HepG2 (cell line): Measurements from ENCODE around the gene TMEM14B. TPM values are rescaled to one million over a fixed set of nuclear protein-coding genes. Genes with fewer than 3 reads are reported as not detected.

Source experiments
- CEBPZ ChIP-seq: IDR thresholded peaks from 2 replicates; pipeline ENCODE4 v1.6.1; 2012; ENCODE audit warnings: low read length, improper control_type of control experiment
- DNMT1 ChIP-seq: sonication (generic); formaldehyde crosslinking; IDR thresholded peaks from 2 replicates; pipeline ENCODE4 v1.5.1; 2020; ENCODE audit warnings: mild to moderate bottlenecking, missing genetic modification reagents
- EHMT2 ChIP-seq: fragments of 200-600 bp; sonication (generic); IDR thresholded peaks from 2 replicates; pipeline ENCODE4 v1.7.0; 2017; ENCODE audit warnings: antibody characterized with exemption, low read depth, low read length, borderline replicate concordance
- ELF3 ChIP-seq: IDR thresholded peaks from 2 replicates; pipeline ENCODE4 v1.6.1; 2016; ENCODE audit warnings: missing genetic modification reagents, missing compliant biosample characterization
- FOXA3 ChIP-seq: IDR thresholded peaks from 2 replicates; pipeline ENCODE4 v1.6.1; 2016; ENCODE audit warnings: missing genetic modification reagents, missing compliant biosample characterization
- GTF2F1 ChIP-seq: fragments of 150-350 bp; IDR thresholded peaks from 2 replicates; pipeline ENCODE4 v1.6.1; 2014; ENCODE audit warnings: low read length
- HDAC1 ChIP-seq: sonication (generic); formaldehyde crosslinking; IDR thresholded peaks from 2 replicates; pipeline ENCODE4 v1.5.1; 2020; ENCODE audit warnings: mild to moderate bottlenecking, missing genetic modification reagents
- KIAA2018 ChIP-seq: sonication (generic); formaldehyde crosslinking; IDR thresholded peaks from 2 replicates; pipeline ENCODE4 v1.5.0; 2020; ENCODE audit warnings: mild to moderate bottlenecking, missing genetic modification reagents, borderline replicate concordance
- KLF11 ChIP-seq: IDR thresholded peaks from 2 replicates; pipeline ENCODE4 v1.6.1; 2016; ENCODE audit warnings: missing compliant biosample characterization
- MYPOP ChIP-seq: sonication (generic); formaldehyde crosslinking; IDR thresholded peaks from 2 replicates; pipeline ENCODE4 v1.8.1; 2023; ENCODE audit warnings: mild to moderate bottlenecking, moderate library complexity, missing genetic modification reagents
- RFXANK ChIP-seq: IDR thresholded peaks from 2 replicates; pipeline ENCODE4 v1.6.1; 2016
- SSRP1 ChIP-seq: IDR thresholded peaks from 2 replicates; pipeline ENCODE4 v1.6.1; 2016; ENCODE audit warnings: control low read depth
- ZNF138 ChIP-seq: sonication (generic); formaldehyde crosslinking; IDR thresholded peaks from 2 replicates; pipeline ENCODE4 v1.5.0; 2020; ENCODE audit warnings: mild to moderate bottlenecking, low read depth, missing genetic modification reagents
- ZNF3 ChIP-seq: IDR thresholded peaks from 2 replicates; pipeline ENCODE4 v1.7.0; 2017; ENCODE audit warnings: inconsistent platforms
- ZNF784 ChIP-seq: sonication (generic); formaldehyde crosslinking; IDR thresholded peaks from 2 replicates; pipeline ENCODE4 v1.5.1; 2020; ENCODE audit warnings: missing genetic modification reagents, mild to moderate bottlenecking, borderline replicate concordance
- ZNF891 ChIP-seq: sonication (generic); formaldehyde crosslinking; IDR thresholded peaks from 2 replicates; pipeline ENCODE4 v1.5.0; 2020; ENCODE audit warnings: mild to moderate bottlenecking, missing genetic modification reagents
- polyA plus RNA-seq, 8 experiments: library from polyadenylated mRNA; depleted of rRNA in 3 of 8; stranded (reverse) in 7 of 8; unstranded in 1 of 8; fragments of >200 nt; fragmentation: Illumina TruSeq in 4 of 8; extraction: Trizol in 4 of 8; gene quantifications; 2 replicates each; pipeline versions ENCODE4 v1.2.1 to v1.2.3, GENCODE V29; 2011 to 2016; ENCODE audit warnings: low read depth in 4 of 8, missing spikeins in 1 of 8, mixed read lengths in 1 of 8; ENCODE audit not compliant: insufficient read depth in 1 of 8
- total RNA-seq, 5 experiments: library from RNA; depleted of rRNA; stranded (reverse); fragments of >200 nt; fragmentation: Illumina TruSeq; extraction: Trizol; gene quantifications; 2 replicates each; pipeline ENCODE4 v1.2.3, GENCODE V29; 2016; ENCODE audit warnings: low read depth in 1 of 5

Gene TMEM14B
- total and polyA plus RNA-seq, 2 of the 13 experiments (the other 11 are each of a cell fraction or from before 2014, with no cell fraction given) = 133 to 200 TPM

GRCh38 chr6:10720265-10720959, 27.2 kb upstream of the TMEM14B start (continued):
- TF ChIP-seq MYPOP (CRISPR knock-in tag) (no peak), SSRP1 (no peak), HDAC1 (peak; percentile 81), ZNF784 (CRISPR knock-in tag) (no peak), KIAA2018 (CRISPR knock-in tag) (no peak), RFXANK (CRISPR knock-in tag) (no peak), CEBPZ (no peak), GTF2F1 (no peak), ELF3 (no peak), ZNF3 (CRISPR knock-in tag) (no peak), DNMT1 (no peak), ZNF138 (no peak), FOXA3 (CRISPR knock-in tag) (no peak), ZNF891 (no peak), KLF11 (no peak), EHMT2 (no peak)
